CD4-positive, alpha-beta T cell treated with Interleukin-10 for 1 hour (primary cell): ENCODE results near the gene CADM2.
"Not testable (repeated sequence)": the region's sequence is repeated elsewhere in the genome, so short reads cannot be mapped to it uniquely, and the experiment has no call there.

Experiments used
- DNase-seq: peaks from one replicate; pipeline ENCODE4 v3.0.0-alpha.2; 2020

Gene CADM2

DNA sequence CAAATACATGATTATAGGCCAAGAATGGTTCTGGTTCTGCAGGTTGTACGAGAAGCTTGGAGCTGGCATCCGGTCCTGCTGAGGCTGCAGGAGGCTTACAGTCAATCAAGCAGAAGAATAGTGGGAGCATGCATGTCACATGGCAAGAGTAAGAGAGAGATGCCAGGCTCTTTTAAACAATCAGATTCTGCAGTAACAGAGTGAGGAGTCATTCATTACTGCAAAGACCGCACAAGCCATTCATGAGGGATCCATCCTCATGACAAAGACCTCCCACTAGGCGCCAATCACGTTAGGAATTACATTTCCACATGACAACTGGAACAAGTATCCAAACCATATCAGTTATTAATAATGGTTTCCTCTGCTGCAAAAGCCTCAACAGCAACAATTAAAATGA lies 536.8 kb downstream of the CADM2 start:
- DNase-seq = no peak

DNA sequence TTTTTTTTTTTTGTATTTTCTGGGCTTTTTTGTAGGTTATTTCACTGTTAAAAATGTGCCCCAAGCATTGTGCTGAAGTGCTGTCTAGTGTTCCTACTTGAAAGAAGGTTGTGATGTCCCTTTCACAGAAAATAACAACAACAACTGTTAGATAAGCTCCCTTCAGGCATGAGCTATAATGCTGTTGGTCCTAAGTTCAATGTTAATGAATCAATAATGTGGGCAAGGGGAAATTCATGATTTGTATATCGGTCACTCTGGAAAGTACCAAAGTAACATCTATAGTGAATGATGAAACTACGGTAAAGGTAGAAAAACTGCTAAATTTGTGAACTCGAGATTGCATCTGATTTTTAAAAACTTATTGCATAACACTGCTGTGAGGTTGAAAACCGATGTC lies 539.4 kb downstream of the CADM2 start:
- no peak for DNase-seq

DNA sequence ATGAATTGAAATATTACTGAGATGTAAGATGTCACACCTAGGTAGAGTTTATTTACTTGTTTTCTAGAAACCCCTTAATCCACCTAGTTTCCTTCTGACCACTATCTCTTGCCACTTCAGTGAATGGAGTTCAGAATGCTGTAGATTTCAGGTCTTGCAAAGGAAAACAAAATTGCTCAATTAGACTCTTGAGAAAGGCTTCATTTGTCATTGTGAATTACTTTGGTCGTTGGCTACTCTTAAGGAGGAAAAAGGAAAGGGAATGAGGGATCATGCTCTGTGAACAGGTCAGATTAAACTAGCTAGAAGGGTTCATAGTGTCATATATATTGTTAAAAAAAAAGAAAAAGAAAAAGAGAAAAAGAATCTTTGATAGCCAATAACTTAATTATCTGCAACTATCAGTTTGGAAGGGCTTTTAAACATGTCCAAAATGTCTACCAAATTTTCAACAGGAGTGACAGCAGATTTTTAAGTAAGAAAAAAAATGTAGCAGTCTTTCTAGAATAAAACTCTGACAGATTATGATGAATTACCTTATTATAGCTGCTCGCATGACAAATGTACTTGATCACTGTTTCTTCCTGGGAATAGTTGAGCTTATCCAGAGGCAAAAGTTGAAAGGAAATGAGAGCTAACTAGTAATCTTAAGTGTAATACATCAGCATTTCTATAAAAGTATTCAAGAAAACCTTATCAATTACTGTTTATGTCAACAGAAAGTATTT lies 543.5 kb downstream of the CADM2 start:
- DNase-seq = no peak

DNA sequence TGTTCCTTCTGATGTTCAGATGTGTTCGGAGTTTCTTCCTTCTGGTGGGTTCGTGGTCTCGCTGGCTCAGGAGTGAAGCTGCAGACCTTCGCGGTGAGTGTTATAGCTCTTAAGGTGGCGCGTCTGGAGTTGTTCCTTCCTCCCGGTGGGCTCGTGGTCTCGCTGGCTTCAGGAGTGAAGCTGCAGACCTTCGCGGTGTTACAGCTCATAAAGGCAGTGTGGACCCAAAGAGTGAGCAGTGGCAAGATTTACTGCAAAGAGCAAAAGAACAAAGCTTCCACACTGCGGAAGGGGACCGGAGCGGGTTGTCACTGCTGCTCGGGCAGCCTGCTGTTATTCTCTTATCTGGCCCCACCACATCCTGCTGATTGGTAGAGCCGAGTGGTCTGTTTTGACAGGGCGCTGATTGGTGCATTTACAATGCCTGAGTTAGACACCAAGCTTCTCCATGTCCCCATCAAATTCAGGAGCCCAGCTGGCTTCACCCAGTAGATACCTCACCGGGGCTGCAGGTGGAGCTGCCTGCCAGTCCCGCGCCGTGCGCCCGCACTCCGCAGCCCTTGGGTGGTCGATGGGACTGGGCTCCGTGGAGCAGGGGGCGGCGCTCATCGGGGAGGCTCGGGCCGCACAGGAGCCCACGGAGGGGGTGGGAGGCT lies 545.5 kb downstream of the CADM2 start:
- DNase-seq = not testable (repeated sequence)

DNA sequence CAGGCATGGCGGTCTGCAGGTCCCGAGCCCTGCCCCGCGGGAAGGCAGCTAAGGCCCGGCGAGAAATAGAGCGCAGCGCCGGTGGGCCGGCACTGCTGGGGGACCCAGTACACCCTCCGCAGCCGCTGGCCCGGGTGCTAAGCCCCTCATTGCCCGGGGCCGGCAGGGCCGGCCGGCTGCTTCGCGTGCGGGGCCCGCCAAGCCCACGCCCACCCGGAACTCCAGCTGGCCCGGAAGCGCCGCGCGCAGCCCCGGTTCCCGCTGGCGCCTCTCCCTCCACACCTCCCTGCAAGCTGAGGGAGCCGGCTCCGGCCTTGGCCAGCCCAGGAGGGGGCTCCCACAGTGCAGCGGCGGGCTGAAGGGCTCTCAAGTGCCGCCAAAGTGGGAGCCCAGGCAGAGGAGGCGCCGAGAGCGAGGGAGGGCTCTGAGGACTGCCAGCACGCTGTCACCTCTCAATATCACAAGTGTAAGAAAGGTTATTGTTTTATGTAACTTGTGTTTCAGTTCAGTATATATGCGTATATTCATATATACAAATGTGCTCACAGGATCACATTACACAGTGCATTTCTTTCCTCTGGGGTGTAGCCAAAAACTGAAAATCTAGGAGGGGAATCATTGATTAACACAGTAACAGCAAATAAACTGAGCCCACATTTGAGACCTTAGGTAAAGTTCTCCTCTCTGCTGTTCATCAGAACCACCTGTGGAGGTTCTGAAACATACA lies 546.2 kb downstream of the CADM2 start:
- not testable (repeated sequence) for DNase-seq

DNA sequence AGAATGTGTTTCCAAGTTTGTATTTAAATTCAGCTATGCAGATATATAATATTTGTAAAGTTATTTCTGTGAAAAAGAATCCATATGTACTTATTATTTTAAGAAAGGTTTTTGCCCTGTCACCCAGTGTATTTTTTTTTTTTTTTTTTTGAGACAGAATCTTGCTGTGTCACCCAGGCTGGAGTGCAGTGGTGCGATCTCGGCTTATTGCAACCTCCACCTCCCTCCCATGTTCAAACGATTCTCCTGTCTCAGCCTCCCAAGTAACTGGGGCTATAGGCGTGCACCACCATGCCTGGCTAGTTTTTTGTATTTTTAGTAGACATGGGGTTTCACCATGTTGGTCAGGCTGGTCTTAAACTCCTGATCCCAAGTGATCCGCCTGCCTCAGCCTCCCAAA lies 548.3 kb downstream of the CADM2 start:
- DNase-seq = not testable (repeated sequence)

DNA sequence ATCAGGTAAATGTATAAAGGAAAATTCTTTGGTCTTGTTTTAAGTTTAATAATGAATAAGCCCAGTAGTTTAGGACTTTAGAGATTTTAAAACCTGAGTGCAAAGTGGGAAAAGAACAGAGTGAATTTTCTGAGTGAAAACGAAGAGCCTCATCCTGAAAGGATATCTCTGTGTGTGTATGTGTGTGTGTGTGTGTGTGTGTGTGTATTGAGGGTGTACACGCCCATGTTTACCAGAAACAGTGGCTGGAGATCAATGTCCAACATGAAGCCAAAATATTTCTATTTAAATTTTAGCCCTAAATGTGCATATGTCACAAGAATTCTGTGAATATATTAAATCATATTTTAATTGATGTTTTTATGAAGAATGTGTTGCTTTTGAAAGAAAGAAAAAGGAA lies 549.9 kb downstream of the CADM2 start:
- no peak for DNase-seq

DNA sequence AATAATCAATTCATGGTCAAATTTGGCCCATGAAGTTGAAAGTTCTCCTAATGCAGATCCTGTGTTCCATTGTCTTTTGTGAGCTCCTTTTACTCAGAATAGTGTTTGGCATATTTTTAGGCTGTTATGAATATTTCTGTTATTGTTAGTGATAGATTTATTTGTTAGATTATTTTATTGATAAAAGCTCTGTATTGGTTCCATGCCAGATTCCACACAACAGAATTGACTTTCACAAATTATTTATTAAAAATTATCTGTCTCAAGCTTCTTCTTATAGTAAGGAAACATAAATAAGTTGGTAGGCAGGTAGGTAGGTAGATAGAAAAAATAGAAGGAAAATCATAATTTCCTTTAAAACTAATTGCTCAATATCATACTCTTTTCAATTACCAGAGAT lies 557.4 kb downstream of the CADM2 start:
- no peak for DNase-seq

DNA sequence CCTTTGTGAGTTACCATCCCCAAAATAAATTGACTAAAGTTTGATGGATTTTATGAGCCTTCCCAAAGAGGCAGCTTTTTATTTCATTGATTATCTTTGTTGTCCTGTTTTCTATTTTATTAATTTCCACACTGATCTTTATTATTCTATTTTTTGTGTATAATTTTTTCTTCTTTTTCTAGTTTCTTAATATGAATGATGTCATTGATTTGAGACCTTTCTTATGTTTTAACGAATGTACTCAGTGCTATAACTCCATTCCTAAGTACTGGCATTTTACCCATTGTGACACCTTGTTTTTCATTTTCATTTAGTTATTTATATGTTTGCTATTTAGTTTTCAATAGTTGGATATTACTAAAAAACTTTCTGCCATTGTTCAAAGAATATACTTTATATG lies 565.3 kb downstream of the CADM2 start:
- DNase-seq = no peak

DNA sequence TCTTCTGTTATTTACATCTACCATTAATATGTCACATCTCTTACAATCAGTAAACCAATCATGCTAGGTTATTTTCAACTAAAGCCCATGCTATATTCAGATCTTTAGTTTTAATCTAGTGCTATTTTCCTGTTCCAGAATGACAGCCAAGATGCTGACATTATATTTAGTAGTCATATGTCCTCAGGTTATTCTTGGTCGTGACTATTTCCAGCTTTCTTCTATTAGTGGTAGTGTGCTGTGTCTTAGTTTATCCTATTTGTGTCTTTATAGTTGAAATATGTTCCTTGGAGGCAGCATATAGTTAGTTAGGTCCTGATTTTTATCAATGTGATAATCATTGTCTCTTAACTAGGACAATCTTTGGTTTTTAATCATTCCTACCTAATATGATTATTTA lies 566.5 kb downstream of the CADM2 start:
- no peak for DNase-seq

DNA sequence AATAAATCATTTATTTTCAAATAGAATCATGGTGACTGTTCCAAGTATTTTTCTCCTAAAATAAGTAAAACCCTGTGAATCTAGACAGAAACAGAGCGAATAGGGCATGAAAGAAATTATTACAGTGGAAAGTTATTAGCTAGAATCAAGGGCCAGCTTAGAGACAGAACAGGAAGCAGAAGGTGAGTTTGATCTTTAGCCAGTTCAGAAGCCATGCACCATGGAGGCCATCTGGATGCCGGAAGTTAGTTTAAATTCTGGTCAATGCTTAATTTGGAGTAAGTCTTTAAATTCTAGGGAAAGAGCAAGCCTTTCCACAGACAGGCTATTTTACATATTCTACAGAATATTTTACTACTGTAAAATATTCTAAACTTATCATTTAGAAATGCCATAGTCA lies 574.8 kb downstream of the CADM2 start:
- DNase-seq = no peak

DNA sequence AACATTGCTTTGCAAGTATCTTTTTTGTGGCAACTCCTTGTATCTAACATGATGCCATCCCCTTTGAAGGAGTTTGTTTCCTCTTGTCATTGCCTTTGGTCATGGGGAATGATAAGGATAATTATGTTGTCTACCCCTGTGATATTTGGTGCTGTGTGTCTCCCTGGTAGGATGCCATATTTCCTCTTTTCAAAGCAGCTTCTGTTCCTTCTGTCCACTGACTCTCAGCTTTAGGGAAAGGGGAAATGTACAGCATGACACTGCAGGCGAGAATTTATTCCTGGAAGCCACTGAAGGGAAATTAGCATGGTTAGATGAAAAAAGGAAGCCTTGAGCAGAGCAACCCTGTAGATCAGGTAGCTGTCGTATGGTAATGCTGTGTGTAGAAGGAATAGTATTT lies 576.7 kb downstream of the CADM2 start:
- DNase-seq = no peak

DNA sequence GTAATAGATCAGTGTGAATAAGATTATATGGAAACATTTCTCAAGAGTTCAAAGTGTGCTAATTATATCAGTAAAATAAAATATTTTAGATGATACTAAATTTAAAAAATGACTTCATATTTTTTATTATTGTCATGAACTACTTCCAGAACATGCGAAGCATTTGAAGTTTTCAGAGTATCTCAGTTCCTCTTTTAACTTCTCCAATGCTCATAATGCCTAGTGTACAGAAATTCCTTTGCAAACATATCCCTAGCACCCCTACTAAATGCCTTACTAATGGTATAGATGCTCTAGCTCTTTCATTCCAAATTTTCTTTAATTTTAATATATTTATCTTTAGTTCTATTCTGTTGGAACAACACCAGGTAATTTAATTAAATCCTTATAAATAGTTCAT lies 580.4 kb downstream of the CADM2 start:
- no peak for DNase-seq

DNA sequence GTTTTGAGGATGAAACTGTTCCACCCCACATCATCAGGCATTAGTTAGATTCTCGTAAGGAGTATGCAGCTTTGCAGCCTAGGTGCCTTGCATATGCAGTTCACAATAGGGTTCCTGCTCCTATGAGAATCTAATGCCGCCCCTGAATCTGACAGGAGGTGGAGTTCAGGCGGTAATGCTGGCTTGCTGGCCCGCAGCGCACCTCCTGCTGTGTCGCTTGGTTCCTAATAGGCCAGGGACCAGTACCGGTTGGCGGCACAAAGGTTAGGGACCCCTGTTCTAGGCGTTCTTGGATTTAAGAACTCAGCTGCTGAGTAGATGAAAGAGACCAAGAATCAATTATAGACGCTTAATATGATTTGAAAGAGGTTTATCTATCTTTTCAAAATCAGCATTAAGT lies 595.4 kb downstream of the CADM2 start:
- DNase-seq = no peak

DNA sequence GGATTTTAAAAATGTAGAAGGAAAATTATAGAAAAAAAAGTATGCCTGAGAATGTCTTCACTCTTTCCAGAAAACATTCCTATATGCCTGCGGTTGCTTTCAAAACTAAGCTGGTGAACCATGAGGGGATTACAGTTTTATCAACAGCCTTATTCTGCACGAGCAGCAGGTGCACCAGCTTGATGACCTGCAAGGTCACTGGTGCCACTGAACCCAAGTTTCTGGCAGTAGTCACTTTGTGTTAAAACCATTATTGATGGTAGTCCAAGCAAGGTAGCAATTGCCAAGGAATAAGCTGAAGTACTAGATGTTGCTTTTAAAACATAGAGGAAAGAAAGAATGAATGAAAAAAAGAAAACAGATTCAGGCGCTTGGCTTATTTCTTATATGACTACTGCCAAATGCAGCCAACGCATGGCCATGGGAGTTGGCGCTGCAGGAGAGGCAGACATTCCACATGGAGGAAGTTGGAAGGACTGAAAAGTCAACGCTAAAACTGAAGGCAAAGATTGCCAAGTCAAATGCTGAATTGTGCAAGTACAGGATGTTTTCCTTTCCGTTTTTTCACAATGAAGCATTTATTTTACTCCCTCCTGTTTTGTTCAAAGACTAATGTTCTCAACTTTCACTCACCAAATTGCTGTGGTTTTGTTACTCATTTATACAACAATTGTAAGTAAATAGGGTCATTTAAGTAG lies 601.4 kb downstream of the CADM2 start:
- no peak for DNase-seq

DNA sequence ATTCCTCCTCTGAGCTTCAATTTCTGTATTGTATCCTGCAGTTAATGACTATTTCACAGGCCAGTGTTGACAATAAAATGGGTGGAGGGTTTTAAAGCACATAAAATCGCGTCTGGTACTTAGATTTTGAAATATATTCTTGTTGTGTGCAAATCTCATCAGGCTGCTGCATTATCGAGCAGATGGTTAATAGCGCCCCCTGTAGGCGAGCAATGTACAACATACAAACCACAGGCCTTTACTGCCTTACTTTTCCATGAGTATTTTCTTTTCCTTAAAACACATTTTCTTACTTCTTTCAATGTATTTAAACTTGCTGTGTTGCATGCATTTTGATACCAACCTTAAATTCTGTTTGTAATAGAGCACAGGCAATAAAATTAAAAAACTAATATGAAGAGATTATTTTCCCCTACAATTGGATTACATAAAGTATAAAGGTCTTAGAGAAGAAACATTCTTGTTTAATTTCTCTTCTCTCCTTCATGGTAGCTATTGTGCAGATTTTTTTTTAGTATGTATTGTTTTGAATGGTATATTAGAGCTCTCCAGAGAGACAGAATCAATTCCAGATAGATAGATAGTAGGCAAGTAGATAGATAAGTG lies 608.4 kb downstream of the CADM2 start:
- DNase-seq = no peak

DNA sequence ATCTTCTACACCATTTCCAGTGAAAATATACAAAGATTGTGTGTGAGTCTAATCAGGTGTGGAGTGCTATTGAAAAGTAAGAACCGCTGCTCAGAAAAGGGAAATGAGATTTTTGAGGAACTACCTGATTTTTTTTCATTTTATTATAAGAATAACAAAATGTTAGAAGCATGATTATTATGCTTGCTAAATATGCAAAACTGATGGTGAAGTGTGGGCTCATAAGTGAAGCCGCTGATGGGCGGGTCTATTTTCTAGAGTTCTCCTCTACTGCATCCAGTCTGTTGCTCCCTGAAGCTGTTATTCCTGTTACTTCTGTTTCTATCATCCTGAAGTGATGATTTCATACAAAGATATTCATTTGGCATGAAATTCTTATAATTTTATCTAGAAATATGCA lies 612.0 kb downstream of the CADM2 start:
- no peak for DNase-seq

DNA sequence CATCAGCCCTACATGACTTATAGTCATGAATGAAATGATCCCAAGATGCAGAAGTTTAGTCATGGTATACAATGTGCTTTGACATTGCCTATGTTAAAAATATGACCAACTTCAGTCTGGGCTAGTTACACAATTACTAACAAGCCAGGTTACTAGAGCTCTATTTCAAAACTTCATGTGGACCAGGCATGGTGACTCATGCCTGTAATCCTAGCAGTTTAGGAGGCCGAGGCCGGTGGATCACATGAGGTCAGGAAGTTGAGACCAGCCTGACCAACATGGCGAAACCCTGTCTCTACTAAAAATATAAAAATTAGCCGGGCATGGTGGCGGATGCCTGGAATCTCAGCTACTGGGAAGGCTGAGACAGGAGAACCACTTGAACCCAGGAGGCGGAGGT lies 613.0 kb downstream of the CADM2 start:
- DNase-seq = no peak

DNA sequence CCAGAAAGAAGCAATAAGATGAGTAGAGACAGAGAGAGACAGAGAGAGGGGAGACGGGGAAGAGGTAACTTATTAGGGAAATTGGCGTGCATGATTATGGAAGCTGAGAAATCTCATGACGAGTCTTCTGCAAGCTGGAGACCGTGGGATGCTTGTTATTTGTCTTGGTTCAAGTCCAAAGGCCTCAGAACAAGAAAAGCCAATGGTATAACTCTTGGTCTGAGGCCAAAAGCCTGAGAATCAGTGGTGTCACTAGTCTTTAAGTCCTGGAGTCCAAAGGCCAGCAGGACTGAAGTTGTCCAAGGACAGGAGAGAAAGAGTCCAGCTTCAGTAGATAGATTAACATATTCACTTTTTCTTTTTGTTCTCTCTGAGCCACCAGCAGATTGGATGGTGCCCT lies 613.6 kb downstream of the CADM2 start:
- DNase-seq = no peak

DNA sequence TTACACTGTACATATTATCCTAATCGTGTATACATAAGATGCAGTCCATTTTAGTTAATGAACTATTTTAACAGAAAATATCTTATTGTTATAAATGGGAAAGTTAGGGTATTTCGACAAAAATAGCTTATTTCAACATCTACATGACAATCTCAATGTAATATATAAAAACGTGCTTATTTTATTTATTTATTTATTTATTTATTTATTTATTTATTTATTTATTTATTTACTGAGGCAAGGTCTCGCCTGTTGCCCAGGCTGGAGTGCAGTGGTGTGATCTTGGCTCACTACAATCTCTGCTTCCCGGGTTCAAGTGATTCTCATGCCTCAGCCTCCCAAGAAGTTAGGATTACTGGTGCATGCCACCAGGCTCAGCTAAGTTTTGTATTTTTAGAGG lies 614.2 kb downstream of the CADM2 start:
- DNase-seq = no peak

DNA sequence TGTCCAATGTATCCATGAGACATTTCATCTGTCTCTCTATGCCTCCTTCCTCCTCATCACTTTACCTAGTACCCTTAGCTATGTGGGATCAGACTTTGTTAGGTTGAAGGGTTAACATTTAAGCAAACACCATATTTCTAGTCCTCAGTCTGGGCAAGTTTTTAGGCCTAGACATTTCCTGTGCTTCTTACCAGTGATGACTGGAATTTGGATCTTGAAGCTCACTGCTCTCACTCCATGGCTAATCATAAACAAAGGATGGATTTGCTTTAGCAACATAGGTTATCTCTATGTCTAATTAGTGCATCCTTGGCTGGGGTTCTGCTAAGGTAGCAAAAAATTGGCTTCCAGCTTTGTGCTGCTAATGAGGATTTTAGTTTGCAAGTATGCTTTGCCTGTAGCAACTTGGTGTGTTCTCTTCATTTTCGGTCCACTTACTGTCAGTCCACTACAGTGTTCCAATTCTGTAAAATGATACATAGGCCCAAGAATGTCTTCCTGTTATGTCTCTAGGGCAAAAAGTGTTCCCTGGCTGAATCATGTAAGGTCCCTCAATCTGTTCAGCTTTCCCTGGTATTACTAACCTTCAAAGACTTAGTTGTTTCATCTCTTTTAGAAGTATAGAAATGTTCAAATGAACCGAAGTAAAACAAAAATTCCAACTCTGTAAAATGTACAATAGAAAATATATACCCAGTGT lies 615.4 kb downstream of the CADM2 start:
- no peak for DNase-seq

DNA sequence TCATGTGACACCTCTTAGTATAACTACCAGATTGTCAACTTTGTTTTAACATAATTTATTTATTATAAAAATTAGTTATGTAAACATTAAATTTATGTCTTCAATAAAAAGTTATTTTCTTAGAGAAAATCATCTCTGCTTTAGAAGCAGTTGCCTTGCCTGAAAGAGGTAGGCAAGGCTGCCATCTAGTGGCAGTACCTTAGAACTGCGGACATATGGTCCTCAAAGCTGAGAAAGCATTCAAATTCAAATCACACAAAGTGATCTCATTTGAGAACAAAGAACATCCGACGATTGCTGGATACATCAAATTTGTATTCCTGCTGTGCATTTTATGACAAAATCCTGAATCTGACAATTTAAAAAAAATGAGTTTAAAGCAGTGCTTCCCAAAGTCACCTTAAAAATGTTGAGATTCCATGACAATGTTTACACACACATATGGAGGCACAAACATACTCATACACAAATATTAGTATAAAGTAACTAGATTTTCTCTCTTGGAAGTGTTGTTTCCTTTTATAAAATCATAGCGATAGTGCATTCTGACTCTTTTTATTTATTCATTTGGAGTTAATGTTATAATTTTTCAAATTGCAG lies 617.4 kb downstream of the CADM2 start:
- DNase-seq = peak; percentile 44
